ENCODE measurements around the gene KLLN.
"Not testable (repeated sequence)": the region's sequence is repeated elsewhere in the genome, so short reads cannot be mapped to it uniquely, and the experiment has no call there.

The KLLN gene

DNA sequence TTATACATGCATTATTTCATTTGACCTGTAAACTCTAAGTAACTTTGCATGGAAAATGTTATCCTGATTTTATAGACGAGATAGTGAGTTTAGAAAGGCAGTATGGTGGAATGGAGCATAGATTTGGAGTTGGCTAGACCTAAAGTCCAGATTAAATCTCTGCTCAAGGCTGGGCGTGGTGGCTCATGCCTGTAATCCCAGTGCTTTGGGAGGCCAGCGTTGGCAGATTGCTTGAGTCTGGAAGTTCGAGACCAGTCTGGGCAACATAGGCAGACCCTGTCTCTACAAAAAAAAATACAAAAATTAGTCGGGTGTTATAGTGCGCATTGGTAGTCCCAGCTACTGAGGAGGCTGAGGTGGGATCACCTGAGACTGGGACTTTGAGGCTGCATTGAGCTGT lies 9.5 kb upstream of the KLLN start:
- no peak overlapping the region for H3K4me3 ChIP-seq (ENCODE audit: low read depth, low read length)
- no peak for DNase-seq (ENCODE audit: low read depth)

GRCh38 chr10:87869773-87870551 lies 6.6 kb upstream of the KLLN start:
- TF ChIP-seq, protein P1, sequence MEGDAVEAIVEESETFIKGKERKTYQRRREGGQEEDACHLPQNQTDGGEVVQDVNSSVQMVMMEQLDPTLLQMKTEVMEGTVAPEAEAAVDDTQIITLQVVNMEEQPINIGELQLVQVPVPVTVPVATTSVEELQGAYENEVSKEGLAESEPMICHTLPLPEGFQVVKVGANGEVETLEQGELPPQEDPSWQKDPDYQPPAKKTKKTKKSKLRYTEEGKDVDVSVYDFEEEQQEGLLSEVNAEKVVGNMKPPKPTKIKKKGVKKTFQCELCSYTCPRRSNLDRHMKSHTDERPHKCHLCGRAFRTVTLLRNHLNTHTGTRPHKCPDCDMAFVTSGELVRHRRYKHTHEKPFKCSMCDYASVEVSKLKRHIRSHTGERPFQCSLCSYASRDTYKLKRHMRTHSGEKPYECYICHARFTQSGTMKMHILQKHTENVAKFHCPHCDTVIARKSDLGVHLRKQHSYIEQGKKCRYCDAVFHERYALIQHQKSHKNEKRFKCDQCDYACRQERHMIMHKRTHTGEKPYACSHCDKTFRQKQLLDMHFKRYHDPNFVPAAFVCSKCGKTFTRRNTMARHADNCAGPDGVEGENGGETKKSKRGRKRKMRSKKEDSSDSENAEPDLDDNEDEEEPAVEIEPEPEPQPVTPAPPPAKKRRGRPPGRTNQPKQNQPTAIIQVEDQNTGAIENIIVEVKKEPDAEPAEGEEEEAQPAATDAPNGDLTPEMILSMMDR (conservative IDR thresholded peaks at IDR 0.05; ENCODE audit: low read depth, low read length) = no peak
- DNase-seq (ENCODE audit: low read depth) = no peak

More for the DNA sequence above, 9.5 kb upstream of the KLLN start:
- TF ChIP-seq, protein P1 (conservative IDR thresholded peaks at IDR 0.05; ENCODE audit: low read depth, low read length) = no peak

DNA sequence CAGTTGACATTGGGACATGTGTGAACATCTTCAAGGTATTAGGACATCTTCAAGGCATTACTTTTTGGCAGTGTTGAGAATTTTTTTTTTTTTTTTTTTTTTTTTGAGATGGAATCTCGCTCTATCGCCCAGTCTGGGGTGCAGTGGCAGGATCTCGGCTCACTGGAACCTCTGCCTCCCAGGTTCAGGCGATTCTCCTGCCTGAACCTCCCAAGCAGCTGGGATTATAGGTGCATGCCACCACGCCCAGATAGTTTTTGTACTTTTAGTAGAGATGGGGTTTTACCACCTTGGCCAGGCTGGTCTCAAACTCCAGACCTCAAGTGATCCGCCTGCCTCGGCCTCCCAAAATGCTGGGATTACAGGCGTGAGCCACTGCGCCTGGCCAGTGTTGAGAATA lies 5.8 kb upstream of the KLLN start:
- not testable (repeated sequence) for DNase-seq (ENCODE audit: low read depth)
- H3K4me3 ChIP-seq (ENCODE audit: low read depth, low read length) = peak overlapping the region; percentile 5

More at GRCh38 chr10:87869773-87870551, 6.6 kb upstream of the KLLN start:
- H3K4me3 ChIP-seq (ENCODE audit: low read depth, low read length) = no peak overlapping the region

DNA sequence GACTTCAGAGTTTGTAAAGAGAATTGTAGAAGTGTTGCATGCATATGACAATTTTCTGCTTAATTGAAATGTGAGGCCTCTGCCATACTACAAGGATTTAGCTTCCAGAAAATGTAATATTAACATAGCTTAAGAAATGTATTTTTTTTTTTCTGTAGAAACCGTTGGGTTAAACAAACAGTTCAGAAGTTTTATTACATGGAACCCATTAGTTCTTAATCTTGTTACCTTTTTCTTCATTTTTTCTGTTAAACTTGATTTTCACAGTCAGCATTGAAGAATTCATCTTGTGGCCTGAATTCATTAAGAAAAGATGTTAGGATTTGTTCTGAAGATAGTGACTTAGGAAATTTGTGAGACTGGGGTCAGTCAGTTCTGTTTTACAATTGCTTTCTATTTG lies 4.9 kb upstream of the KLLN start:
- no peak for DNase-seq (ENCODE audit: low read depth)
- TF ChIP-seq, protein P1 (conservative IDR thresholded peaks at IDR 0.05; ENCODE audit: low read depth, low read length) = no peak
- H3K4me3 ChIP-seq (ENCODE audit: low read depth, low read length) = peak overlapping the region; percentile 83

- TF ChIP-seq, protein P1 (conservative IDR thresholded peaks at IDR 0.05; ENCODE audit: low read depth, low read length) = no peak
- H3K4me3 ChIP-seq (ENCODE audit: low read depth, low read length) = peak overlapping the region; percentile 83
- DNase-seq (ENCODE audit: low read depth) = no peak
These were observed 4.1 kb upstream of the KLLN start for GRCh38 chr10:87867453-87867852.

GRCh38 chr10:87866412-87866974 lies 3.2 kb upstream of the KLLN start:
- TF ChIP-seq, protein P1 (conservative IDR thresholded peaks at IDR 0.05; ENCODE audit: low read depth, low read length) = no peak
- no peak for DNase-seq (ENCODE audit: low read depth)
- H3K4me3 ChIP-seq (ENCODE audit: low read depth, low read length) = peak overlapping the region; percentile 83

DNA sequence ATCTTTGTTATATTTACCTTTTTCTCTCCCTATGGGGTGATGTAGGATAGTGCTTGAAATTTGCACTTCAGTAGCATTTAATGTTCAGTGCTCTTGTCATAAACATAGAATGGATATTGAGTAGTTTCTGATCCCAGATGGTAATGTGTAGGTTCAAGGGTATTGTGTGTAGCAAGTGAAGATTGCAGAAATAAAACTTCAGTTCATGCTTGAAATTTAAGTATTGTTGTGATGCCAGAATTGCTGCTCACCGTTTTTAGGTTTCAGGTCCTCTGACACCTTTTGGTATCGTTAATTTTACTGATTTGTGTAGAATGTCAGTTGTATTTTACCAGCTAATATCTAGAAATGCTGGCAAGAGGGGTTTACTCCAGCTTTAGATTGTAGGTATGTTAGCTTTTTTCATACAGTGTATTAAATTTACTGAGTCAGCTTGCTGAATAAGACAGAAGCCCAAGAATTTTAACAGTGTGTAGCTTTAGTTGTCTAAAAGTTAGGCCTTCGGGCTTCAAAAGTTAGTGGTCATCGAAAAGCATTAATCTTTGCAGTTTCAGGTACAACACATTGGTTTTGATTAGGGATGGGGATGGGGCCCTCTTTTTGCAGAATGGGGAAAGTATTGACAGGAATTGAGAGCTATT lies 2.0 kb upstream of the KLLN start:
- TF ChIP-seq, protein P1 (conservative IDR thresholded peaks at IDR 0.05; ENCODE audit: low read depth, low read length) = no peak
- DNase-seq (ENCODE audit: low read depth) = no peak
- H3K4me3 ChIP-seq (ENCODE audit: low read depth, low read length) = peak overlapping the region; percentile 83
